HG03342 (cell line): ENCODE measurements around the gene LRG1.

Experiments
- ATAC-seq: cut with Tn5 transposase; IDR thresholded peaks from one replicate; pipeline ENCODE4 v1.9.1; 2021; ENCODE audit warnings: mild to moderate bottlenecking, moderate library complexity; ENCODE audit not compliant: unreplicated experiment

LRG1 gene, protein sequence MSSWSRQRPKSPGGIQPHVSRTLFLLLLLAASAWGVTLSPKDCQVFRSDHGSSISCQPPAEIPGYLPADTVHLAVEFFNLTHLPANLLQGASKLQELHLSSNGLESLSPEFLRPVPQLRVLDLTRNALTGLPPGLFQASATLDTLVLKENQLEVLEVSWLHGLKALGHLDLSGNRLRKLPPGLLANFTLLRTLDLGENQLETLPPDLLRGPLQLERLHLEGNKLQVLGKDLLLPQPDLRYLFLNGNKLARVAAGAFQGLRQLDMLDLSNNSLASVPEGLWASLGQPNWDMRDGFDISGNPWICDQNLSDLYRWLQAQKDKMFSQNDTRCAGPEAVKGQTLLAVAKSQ

DNA sequence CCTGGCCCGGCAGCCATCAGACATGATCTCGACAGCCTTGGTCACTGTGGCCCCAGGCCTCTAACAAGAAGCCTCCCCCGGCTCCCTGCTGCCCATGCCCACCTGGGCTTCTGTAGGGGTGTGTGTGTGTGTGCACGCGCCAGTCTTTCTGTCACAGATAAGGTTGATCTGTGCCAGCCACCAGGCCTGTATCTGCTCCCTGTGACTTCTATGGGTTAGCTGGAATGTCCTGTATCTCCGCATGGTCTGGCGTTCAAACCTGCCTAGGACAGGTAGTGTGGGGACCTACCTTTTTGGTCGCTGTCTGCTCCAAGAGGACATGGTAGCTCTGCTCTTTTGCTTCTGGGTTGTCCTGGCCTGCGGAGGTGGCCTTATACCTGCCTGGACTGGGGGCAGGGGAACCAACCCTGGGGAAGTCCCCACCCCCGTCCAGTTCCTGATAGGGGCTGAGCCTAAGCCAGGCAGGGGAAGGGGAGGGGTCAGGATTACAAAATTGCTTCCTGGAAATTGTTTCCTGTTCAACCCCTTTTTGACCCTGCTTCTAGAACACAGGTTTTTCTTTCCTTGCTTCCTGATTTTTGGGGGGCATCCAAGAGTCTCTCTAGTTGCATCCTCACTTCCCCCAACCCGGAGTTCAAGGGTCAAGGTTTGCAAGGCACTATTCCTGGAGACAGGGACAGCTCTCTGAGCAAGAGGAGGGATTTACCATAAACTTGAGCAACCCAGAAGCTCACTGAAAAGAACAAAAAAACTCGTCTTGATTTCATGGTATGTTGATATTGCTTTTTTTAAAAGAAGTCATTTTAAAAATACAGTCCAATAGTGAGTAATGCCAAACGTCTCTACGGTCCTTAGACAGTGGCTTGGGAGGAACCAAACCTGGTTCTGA is at the start of gene LRG1:
LRG1 (minus strand) TSS at position 344 of the 889 bp plus-strand sequence; CDS start at position 321, 23 bp downstream.
- no peak for ATAC-seq

- ATAC-seq: no peak
These were observed 48.5 kb upstream of the LRG1 start for GRCh38 chr19:4588291-4588761.

DNA sequence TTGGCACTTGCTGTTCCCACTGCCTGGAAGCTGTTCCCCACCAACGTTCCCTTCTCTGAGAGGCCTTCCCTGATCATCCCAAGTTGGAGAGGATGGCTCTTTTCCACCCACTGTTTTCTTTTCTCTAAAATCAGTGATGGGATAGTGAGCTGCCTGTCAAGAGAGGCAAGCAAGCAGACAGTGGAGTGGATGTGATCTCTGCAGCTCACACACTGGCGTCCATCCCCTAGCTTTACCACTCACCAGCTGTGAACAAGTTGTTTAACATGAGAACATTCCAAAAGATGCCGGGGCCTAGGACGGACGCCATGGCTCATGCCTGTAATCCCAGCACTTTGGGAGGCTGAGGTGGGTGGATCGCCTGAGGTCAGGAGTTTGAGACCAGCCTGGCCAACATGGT is 47.7 kb upstream of the LRG1 start:
- no peak for ATAC-seq

DNA sequence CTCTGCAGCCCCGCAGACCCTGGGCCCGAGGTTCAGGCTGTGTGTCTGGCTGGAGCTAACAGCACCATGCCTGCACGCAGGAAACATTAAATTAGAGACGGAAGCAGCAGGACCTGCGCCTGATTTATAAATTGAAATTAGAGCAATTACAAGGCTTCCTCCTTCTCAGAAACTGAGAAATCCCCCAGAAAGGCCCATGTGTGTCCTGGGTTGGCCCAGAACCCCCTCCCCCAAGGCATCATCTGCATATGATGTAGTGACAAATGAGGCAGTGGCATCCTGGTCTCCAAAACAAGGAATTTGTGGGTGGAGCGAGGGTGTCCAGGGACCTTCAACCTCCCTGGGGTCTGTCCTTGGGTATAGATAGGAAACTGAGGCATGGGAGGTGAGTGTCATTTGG is 46.9 kb upstream of the LRG1 start:
- no peak for ATAC-seq

GRCh38 chr19:4586245-4586644 is 46.4 kb upstream of the LRG1 start:
- ATAC-seq: no peak

DNA sequence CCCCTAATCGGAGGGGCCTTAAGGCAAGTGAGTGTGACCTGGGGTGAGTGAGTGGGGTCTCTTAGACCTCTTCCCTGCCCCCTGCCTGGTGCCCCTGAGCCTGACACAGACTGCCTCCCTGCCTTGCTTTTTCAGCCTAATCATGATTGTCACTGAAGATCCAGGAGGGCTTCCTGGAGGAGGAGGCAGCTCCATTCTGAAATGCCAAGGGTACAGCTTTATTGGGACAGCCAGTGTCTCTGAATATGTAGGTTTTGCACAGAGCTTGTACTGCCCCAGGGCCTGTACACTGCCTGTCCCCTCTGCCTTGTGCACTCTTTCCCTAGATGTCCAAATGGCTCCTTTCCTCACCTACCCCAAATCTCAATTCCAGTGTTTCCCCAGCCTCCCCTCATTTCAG is 45.7 kb upstream of the LRG1 start:
- no peak for ATAC-seq

- no peak for ATAC-seq
These were observed 45.0 kb upstream of the LRG1 start for GRCh38 chr19:4584670-4585460.

- ATAC-seq: no peak
These were observed 44.3 kb upstream of the LRG1 start for GRCh38 chr19:4583961-4584669.

GRCh38 chr19:4582980-4583842 is 43.4 kb upstream of the LRG1 start:
- ATAC-seq: no peak

DNA sequence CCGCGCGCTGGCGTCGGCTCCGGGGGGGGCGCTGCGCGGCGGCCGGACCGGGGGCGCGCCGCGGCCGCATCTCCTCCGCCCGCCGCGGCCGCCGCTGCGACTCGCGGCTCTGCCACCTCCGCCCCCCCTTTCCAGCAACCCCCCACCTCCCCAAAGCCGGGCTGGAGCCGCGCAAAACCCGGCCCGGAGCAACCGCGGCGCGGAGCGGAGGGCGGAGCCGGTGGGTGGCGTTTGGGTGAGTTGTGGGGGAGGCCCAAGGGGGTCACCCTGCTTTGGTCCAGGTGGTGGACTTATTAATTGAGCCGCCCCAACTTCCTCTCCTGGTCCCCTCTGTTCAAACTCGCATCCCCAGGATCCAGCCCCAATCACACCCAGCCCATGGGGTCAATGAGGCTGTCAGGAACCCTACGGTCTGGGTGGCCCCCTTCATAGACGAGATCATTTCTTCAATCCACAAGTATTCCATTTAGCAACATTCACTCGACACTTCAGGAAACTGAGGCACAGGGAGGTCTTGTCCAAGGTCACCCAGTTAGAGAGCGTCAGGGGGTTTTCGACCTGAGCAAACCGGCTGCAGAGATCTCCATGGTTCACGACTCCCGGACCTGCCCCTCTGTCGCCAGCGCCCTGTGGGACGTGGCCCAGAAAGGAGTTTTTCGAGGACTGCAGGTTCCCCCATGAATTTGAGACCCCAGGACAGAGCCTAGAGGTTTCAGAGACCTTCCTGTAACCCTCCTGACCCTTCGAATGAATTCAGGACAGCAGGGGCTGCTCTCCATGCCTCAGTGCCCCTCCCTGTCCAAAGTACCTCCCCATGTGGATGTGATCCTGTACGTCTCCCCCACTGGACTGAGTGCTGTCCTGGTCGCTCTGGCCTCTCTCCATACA is 42.1 kb upstream of the LRG1 start:
- no peak for ATAC-seq

DNA sequence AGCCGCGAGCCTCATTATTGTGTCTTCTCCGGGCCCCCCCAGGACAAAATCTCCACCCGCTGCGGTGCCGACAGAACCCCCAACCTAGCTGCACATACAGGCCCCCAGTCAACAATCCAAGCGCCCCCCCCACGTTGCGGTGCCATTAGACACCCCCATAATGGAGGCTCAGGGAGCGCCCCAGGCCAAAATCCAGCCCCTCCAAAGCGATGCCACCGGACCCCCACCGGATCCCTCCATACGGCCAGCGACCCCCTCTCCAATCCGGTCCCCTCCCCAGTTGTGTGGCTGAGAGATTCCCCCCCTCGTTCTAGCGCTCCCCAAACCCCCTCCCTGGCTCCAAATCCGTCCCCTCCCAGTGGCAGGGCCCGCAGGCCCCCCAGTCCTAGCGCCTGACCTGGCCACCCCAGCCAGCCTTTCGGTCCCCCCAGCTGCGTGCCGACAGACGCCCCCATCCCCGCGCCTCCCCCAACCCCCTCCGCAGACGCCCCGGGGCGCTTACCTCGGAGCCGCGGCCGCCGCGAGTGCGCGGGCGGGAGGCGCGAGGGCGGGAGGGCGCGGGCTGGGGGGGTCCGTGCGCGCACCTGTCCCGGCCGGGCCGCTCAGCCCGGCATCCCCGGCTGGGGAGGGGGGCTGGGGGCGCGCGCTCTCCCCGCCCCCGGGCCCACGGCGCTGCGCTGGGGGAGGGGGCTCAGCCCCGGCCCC is 41.3 kb upstream of the LRG1 start:
- no peak for ATAC-seq

DNA sequence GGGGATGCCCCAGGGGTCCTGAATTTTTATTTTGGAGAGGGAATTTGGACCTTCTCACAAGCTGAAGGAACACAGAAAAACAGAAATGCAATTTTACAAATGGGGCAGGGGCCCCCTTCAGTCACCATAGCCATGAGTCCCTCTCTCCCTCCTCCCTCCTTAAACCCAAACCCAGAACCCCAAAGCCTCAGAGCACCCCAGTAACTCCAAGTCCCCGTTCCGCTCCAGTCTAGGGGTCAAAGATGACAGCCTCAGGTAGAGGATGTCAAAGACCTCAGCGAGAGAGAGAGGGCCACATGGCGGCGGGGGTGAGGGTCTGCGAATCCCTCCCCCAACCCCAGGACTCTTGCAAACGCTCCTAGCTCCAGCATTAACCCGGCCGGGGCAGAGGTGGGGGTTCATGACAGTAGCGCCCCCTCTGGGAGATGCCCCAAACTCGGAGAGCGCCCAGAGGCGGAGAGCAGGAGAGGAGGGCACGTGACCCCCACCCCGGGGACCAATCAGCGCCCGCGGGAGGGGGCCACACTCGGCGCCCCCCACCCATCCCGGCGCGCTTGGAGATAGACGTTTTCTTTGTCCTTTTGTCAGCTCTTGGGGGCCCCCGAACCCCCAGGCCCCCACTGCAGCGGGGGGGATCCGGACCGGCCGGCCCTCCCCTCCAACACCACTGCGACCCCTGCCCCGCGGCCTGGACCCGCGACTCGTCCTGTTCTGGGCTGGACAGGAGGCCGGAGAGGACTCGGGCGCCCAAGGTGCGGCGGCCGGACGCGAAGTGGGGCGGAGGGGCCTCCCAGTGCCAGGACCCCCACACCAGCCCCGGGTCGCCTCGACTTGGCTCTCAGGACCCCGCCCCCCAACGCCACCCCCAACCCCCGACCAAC is 40.4 kb upstream of the LRG1 start:
- no peak for ATAC-seq

GRCh38 chr19:4579389-4579788 is 39.6 kb upstream of the LRG1 start:
- ATAC-seq: no peak

- ATAC-seq: no peak
These were observed 38.9 kb upstream of the LRG1 start for GRCh38 chr19:4578552-4579248.

DNA sequence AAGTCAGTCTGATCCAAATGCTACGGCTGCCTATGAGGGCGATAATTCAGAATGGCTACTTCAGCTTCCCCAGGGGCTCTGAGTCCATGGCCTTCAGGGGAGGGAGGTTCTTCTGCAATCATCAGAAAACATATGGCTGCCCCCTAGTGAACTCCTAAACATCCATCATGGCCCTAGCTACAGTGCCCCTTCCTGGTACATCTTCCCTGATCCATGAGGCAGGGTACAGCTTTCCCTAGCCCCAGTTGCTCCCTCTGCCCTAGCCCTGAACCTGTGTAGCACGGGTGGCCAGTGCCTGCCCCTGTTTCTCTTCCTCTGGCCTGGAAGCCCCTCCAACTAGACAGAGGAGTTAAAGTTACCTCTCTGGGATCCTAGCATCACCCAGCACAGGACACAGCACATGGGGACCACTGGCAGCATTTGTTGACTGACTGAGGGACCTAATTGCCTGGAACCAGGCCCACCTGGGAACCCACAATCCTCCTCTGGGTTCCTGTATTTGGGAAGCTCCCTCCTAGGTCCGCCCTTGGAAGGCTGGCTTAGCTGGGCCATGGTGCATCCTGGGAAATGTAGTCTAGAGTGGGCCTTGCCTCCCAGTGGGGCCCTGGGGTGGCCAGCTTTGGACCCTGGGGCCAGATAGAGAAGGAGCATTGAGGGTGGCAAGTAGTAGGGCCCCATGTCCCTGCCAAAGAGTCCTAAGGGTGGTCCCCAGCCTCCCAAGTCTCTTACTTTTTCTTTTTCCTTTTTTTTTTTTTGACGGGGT is 37.4 kb upstream of the LRG1 start:
- ATAC-seq: no peak
